GM21390 (cell line): Measurements from ENCODE around the gene DGKQ.
"Not testable (repeated sequence)": the region's sequence is repeated elsewhere in the genome, so short reads cannot be mapped to it uniquely, and the experiment has no call there.

Experiments used
- ATAC-seq: cut with Tn5 transposase; IDR thresholded peaks from one replicate; pipeline ENCODE4 v1.9.1; 2021; ENCODE audit not compliant: unreplicated experiment

Gene DGKQ

GRCh38 chr4:929096-929765 is 44.1 kb downstream of the DGKQ start:
- ATAC-seq = no peak

- not testable (repeated sequence) for ATAC-seq
Observed at GRCh38 chr4:927566-927965, 45.8 kb downstream of the DGKQ start.

DNA sequence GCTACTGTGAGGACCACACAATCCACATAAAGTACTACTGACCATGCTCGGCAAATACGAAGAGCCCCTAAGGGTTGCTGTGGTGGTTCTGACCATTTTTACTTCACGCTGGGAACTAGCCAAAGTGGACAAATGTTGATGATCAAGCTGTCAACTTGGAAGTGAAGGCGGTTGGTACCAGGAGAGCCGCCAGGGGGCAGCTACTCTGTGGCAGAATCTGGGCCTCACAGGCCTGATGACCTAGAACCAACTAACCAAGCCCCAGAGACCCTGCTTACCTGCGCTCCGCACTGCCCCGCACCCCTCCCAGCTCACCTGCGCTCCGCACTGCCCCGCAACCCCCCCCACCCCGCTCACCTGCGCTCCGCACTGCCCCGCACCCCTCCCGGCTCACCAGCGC is 46.8 kb downstream of the DGKQ start:
- no peak for ATAC-seq

DNA sequence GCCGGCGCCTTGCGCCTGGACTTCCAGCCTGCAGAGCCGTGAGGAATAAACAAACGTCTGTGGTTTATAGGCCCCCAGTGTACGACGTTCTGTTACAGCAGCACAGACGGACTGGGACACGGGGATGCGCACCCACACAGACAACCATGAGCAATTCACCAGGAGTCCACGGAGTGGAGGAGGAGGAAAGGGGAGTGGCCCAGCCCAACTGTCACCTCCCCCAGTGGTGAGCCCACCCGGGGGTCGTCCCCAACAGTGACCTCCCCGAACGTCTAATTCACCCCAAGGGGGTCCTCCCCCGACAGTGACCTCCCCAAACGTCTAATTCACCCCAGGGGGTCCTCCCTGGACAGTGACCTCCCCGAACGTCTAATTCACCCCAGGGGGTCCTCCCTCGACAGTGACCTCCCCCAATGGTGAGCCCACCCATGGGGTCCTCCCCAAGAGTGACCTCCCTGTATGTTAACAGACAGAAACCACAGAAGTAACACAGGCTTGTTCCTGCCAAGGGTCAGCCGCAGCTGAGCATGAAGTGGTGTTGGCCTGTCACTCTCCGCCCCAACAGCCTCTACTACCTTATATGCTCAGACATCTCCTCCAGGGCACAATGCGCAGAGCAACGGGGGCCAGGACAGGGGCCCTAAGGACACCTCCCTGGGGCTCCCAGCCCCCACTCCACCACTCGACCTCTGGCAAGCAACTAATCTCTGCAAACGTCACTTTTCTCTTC is 47.4 kb downstream of the DGKQ start:
- no peak for ATAC-seq

- no peak for ATAC-seq
Observed at GRCh38 chr4:925171-925570, 48.2 kb downstream of the DGKQ start.

DNA sequence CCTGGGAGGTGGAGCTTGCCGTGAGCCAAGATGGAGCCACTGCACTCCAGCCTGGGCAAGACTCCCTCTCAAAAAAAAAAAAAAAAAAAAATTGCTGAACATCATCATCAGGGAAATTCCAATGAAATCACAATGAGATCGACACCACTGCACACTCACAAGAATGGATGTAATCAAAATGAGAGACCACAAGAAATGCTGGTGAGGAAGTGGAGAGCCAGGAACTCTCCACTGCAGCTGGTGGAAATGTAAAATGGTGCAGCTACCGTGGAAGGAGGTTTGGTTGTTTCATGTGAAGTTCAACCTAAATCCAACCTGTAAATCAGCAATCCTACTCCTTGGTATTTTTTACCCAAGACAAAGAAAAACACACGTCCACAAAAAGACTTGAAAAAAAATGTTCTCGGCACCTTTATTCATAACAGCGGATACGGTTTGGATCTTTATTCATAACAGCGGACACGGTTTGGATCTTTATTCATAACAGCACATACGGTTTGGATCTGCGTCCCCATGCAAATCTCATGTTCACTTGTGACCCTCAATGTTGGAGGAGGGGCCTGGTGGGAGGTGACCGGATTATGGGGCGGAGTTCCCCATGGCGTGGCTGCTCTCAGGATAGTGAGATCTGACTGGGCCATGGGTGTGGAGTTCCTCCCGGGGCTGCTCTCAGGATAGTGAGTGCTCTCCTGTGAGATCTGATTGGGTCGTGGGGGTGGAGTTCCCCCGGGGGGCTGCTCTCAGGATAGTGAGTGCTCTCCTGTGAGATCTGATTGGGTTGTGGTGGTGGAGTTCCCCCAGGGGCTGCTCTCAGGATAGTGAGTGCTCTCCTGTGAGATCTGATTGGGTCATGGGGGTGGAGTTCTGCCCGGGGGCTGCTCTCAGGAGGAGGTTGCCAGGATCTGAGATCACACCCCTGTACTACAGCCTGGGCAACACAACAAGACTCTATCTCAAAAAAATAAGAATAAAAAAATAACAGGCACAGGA is 49.0 kb downstream of the DGKQ start:
- ATAC-seq = no peak

- ATAC-seq = peak; percentile 59
Observed at GRCh38 chr4:921830-922331, 51.5 kb downstream of the DGKQ start.

- ATAC-seq = not testable (repeated sequence)
Observed at GRCh38 chr4:919004-919680, 54.2 kb downstream of the DGKQ start.

DNA sequence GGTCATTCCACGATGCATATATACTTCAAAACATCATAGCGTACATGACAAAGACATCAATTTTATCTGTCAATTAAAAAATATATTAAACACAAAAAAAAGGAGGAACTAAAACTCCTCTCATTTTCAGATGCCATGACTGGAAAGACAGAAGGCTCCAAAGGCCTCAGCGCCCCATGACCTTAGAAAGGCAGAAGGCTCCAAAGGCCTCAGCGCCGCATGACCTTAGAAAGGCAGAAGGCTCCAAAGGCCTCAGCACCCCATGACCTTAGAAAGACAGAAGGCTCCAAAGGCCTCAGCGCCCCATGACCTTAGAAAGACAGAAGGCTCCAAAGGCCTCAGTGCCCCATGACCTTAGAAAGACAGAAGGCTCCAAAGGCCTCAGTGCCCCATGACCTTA is 54.8 kb downstream of the DGKQ start:
- ATAC-seq = not testable (repeated sequence)

GRCh38 chr4:917992-918391 is 55.4 kb downstream of the DGKQ start:
- ATAC-seq = no peak

DNA sequence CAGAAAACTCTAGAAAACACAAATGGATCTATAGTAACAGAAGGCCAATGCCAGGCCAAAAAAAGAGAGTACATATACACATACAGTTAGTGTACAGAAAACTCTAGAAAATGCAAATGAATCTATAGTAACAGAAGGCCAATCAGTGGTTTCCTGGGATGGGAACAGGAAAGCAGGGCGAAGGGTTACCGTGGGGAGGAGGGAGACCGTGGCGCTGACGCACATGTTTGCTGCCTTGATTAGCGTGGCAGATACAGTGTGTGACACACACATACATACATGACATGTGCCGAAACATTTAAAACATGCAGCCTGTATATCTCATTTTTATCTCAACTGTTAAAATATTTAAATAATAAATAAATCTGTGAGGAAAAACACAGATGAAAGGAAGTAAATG is 55.9 kb downstream of the DGKQ start:
- ATAC-seq = no peak

- no peak for ATAC-seq
Observed at GRCh38 chr4:915595-915994, 57.8 kb downstream of the DGKQ start.

DNA sequence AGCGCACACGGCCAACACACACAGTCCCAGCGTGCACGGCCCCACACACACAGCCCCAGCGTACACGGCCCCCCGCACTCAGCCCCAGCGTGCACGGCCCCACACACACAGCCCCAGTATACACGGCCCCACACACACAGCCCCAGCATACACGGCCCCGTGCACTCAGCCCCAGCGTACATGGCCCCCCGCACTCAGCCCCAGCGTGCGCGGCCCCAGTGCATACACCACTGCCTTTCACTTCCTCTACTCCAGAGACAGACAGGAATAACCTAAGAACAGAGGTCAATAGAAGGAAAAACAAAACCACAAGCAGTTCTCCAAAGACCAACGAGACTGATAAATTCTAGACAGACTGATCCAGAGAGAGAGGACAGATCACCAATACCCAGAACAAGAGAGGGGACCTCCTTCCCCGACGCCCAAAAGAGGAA is 58.3 kb downstream of the DGKQ start:
- ATAC-seq = peak; percentile 58

GRCh38 chr4:914531-914930 is 58.8 kb downstream of the DGKQ start:
- ATAC-seq = no peak

- ATAC-seq = no peak
Observed at GRCh38 chr4:913280-913618, 60.1 kb downstream of the DGKQ start.

- no peak for ATAC-seq
Observed at GRCh38 chr4:912548-913279, 60.7 kb downstream of the DGKQ start.

DNA sequence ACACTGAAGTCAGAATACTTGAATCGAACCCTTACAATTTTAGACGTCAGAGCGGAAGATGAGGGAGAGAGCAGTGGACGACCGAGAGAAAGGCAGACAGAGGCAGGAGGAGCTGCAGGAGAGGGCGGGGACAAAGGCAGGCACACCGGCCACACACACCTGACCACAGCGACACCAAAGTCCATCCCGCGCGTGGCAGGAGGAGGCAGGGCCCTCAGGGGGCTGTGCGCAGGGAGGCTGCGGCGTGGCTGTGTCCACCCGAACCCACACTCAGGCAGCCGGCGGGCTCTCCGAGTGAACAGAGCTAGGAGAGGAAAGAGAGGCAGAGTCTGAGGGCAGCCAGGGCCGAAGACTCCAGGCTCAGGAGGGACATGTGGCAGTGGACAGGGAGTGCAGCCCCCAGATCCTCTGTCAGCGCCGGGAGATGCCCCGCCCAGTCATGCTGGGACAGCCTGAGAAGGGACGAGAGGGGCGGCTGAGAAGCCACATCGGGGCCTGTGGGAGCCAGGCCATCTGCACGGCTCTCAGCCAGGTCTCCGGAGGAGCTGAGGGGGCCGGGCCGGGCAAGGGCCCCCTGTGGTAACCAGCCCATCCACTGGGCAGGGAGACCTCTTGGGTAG is 61.4 kb downstream of the DGKQ start:
- no peak for ATAC-seq

- ATAC-seq = no peak
Observed at GRCh38 chr4:911221-911751, 62.1 kb downstream of the DGKQ start.

GRCh38 chr4:910366-911091 is 62.8 kb downstream of the DGKQ start:
- ATAC-seq = no peak
